Suprapubic skin (tissue), 4 donors: ENCODE measurements around the gene PTGR3. TPM values are rescaled to one million over a fixed set of nuclear protein-coding genes. Genes with fewer than 3 reads are reported as not detected.

Experiments used
- DNase-seq, 2 donors: peaks; one replicate each; pipeline ENCODE4 v3.0.0-alpha.2; 2019; ENCODE audit warnings: low spot score in 2 of 2
- H3K27ac ChIP-seq: fragments of 200-600 bp; sonication (generic); one replicate; pipeline ENCODE4 v1.5.1; 2019
- H3K27me3 ChIP-seq: fragments of 200-600 bp; sonication (generic); one replicate; pipeline ENCODE4 v1.5.1; 2019
- H3K36me3 ChIP-seq: fragments of 200-600 bp; sonication (generic); one replicate; pipeline ENCODE4 v1.5.1; 2019
- H3K4me1 ChIP-seq: fragments of 200-600 bp; sonication (generic); one replicate; pipeline ENCODE4 v1.5.1; 2019
- H3K4me3 ChIP-seq: fragments of 200-600 bp; sonication (generic); one replicate; pipeline ENCODE4 v1.5.1; 2019; ENCODE audit warnings: mild to moderate bottlenecking
- H3K9me3 ChIP-seq: fragments of 200-600 bp; sonication (generic); one replicate; pipeline ENCODE4 v1.5.1; 2019
- EP300 ChIP-seq: sonication (generic); formaldehyde crosslinking; IDR thresholded peaks from one replicate; pipeline ENCODE4 v1.6.1; 2017; ENCODE audit warnings: antibody characterized with exemption
- POLR2A ChIP-seq, 2 donors: fragments of 450-650 bp; IDR thresholded peaks; one replicate each; pipeline ENCODE4 v1.6.1; 2017; ENCODE audit warnings: antibody characterized with exemption in 2 of 2, mild to moderate bottlenecking in 2 of 2, moderate library complexity in 2 of 2
- POLR2AphosphoS5 ChIP-seq, 3 donors: sonication (generic); formaldehyde crosslinking; IDR thresholded peaks; one replicate each; pipeline ENCODE4 v1.6.1; 2017; ENCODE audit warnings: antibody characterized with exemption in 3 of 3
- WGBS: methylation state at CpG from one replicate; pipeline ENCODE4 v1.1.5; 2018; 5-methylcytosine and 5-hydroxymethylcytosine counted together
- total RNA-seq, 4 donors: library from RNA; depleted of rRNA; stranded (reverse); fragments of >200 nt; gene quantifications; one replicate each; pipeline ENCODE4 v1.1.0, GENCODE V29; 2016
- TF ChIP-seq, protein P1 (sequence below), 2 donors: fragments of 200-600 bp in 1 of 2; fragments of 450-650 bp in 1 of 2; sonication (generic) in 1 of 2; IDR thresholded peaks; one replicate each; pipeline ENCODE4 v1.5.1; 2016 to 2019; ENCODE audit warnings: antibody characterized with exemption in 2 of 2, mild to moderate bottlenecking in 1 of 2, moderate library complexity in 1 of 2

Gene PTGR3
- total RNA-seq, 4 donors from 2014 or later, result 14.0 to 20.4 (median 15.5) TPM

DNA sequence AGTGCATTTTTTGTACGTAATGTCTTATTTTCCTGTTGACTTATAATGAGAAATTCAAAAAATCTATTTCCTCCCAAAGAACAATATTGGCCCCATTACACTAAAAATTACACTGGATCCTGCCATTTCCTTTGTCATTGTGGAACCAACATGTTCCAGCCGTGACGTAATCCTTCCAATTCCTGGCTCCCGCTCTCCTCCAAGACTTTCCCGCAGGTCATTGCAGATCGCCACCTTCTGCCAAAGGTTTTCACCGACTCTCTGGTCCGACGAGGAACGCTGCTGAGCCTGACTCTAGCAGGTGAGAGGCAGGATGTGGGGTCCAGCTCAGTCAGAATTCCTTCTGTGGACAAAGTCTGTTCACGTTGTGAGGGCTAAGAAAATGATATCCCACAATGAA lies 38.0 kb downstream of the PTGR3 start:
- TF ChIP-seq POLR2A (IDR thresholded peaks at IDR 0.05) (no peak), EP300 (no peak), POLR2AphosphoS5 (IDR thresholded peaks at IDR 0.05) (no peak)
- TF ChIP-seq, protein P1, sequence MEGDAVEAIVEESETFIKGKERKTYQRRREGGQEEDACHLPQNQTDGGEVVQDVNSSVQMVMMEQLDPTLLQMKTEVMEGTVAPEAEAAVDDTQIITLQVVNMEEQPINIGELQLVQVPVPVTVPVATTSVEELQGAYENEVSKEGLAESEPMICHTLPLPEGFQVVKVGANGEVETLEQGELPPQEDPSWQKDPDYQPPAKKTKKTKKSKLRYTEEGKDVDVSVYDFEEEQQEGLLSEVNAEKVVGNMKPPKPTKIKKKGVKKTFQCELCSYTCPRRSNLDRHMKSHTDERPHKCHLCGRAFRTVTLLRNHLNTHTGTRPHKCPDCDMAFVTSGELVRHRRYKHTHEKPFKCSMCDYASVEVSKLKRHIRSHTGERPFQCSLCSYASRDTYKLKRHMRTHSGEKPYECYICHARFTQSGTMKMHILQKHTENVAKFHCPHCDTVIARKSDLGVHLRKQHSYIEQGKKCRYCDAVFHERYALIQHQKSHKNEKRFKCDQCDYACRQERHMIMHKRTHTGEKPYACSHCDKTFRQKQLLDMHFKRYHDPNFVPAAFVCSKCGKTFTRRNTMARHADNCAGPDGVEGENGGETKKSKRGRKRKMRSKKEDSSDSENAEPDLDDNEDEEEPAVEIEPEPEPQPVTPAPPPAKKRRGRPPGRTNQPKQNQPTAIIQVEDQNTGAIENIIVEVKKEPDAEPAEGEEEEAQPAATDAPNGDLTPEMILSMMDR (IDR thresholded peaks at IDR 0.05), result no peak
- Histone ChIP-seq H3K4me1 (no peaks in the 10 kb centered on the region), H3K4me3 (no peak overlapping the region), H3K9me3 (no peaks in the 10 kb centered on the region), H3K27me3 (no peaks in the 10 kb centered on the region), H3K27ac (no peak overlapping the region), H3K36me3 (no peaks in the 10 kb centered on the region)
- WGBS, result 86% methylated on average over 11 of the region's 11 CpGs
- DNase-seq, result no peak

DNA sequence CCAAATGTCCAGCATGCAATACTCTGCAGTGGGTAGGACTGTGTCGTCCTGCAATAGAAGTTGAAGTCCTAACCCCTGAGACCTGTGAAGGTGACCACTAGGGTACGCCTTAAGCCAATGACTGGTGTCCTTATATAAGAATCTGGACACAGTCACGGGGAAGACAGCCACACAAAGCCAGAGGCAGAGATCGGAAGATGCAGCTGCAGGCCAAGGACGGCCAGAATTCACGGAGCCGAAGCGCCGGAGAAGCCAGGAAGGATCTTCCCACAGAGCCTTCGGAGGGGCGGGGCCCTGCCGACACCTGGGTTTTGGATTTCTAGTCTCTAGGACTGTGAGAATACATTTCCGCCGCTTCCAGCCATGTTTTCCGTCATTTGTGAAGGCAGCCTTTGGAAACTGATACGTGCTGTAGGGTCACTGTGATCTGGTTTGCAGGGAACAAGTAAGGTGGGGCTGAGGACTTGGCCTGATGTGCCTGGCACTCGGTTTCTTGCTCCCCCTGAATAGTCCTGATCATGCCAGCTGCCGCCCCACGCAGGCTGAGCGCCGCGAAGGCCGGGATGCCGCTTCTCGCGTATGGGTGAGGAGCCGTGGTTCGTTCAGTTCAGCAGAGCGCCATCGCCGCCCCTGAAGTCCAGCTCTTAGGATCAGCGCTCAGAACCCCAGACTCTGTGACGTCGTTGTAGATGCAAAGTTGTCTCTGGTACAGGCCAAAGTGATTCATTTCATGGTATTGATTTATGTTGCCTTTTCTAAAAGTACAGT lies 38.7 kb downstream of the PTGR3 start:
- H3K36me3 ChIP-seq, result no peaks in the 10 kb centered on the region
- no peaks in the 10 kb centered on the region for H3K9me3 ChIP-seq
- 94% methylated on average over 34 of the region's 34 CpGs for WGBS
- H3K27me3 ChIP-seq, result no peaks in the 10 kb centered on the region
- TF ChIP-seq, protein P1 (IDR thresholded peaks at IDR 0.05), result no peak
- no peak for TF ChIP-seq POLR2A (IDR thresholded peaks at IDR 0.05)
- TF ChIP-seq EP300, result no peak
- TF ChIP-seq POLR2AphosphoS5 (IDR thresholded peaks at IDR 0.05), result no peak
- H3K27ac ChIP-seq, result no peak overlapping the region
- no peak overlapping the region for H3K4me3 ChIP-seq
- DNase-seq, result no peak
- no peaks in the 10 kb centered on the region for H3K4me1 ChIP-seq

DNA sequence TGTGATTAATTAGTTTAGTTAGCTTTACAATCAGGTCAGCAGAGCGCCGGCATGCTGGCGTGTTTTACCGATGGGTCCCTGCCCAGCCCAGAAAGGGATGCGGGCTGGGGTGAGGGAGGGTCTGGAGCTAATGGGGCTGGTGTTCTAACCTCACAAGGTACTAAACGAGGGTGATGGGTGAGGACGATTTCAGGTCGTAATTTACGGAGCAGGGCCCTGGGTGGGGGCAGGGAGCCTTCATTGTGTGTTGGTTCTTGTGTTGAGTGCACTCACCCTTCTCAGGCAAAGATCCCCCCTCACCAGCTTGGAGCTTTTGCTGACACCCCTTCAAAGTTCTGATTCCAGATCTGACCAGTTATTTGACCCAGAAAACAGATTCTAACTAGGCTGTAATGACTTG lies 39.5 kb downstream of the PTGR3 start:
- H3K4me3 ChIP-seq, result no peak overlapping the region
- H3K4me1 ChIP-seq, result no peaks in the 10 kb centered on the region
- 56% methylated on average over 9 of the region's 9 CpGs for WGBS
- no peaks in the 10 kb centered on the region for H3K9me3 ChIP-seq
- TF ChIP-seq, protein P1 (IDR thresholded peaks at IDR 0.05), result no peak
- TF ChIP-seq POLR2A (IDR thresholded peaks at IDR 0.05) (no peak), EP300 (no peak), POLR2AphosphoS5 (IDR thresholded peaks at IDR 0.05) (no peak)
- H3K27me3 ChIP-seq, result no peaks in the 10 kb centered on the region
- H3K36me3 ChIP-seq, result no peaks in the 10 kb centered on the region
- H3K27ac ChIP-seq, result no peak overlapping the region
- no peak for DNase-seq

DNA sequence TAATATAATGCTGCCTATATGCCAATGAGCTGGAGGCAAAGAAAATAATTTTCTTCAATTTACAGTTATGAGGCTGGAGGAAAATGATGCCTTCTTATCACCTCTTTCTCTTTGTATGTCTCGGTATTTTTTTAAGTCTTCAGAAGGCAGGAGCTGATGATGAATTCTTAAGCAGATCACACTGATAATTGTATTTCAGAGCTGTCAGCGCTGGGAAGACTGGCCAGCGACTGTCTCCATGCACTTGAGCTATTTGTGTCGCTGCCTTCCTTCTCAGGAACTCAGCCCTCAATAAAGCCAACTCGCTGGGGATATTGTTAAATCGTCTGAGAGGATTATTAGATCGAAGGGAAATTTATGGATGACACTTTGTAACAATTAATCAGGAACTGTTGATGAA lies 40.3 kb downstream of the PTGR3 start:
- no peaks in the 10 kb centered on the region for H3K9me3 ChIP-seq
- no peak overlapping the region for H3K27ac ChIP-seq
- no peak for TF ChIP-seq POLR2A (IDR thresholded peaks at IDR 0.05)
- TF ChIP-seq, protein P1 (IDR thresholded peaks at IDR 0.05), result no peak
- TF ChIP-seq EP300, result no peak
- TF ChIP-seq POLR2AphosphoS5 (IDR thresholded peaks at IDR 0.05), result no peak
- H3K4me3 ChIP-seq, result no peak overlapping the region
- H3K4me1 ChIP-seq, result no peaks in the 10 kb centered on the region
- no peaks in the 10 kb centered on the region for H3K27me3 ChIP-seq
- 38% methylated on average over 7 of the region's 7 CpGs for WGBS
- no peak for DNase-seq
- H3K36me3 ChIP-seq, result no peaks in the 10 kb centered on the region

DNA sequence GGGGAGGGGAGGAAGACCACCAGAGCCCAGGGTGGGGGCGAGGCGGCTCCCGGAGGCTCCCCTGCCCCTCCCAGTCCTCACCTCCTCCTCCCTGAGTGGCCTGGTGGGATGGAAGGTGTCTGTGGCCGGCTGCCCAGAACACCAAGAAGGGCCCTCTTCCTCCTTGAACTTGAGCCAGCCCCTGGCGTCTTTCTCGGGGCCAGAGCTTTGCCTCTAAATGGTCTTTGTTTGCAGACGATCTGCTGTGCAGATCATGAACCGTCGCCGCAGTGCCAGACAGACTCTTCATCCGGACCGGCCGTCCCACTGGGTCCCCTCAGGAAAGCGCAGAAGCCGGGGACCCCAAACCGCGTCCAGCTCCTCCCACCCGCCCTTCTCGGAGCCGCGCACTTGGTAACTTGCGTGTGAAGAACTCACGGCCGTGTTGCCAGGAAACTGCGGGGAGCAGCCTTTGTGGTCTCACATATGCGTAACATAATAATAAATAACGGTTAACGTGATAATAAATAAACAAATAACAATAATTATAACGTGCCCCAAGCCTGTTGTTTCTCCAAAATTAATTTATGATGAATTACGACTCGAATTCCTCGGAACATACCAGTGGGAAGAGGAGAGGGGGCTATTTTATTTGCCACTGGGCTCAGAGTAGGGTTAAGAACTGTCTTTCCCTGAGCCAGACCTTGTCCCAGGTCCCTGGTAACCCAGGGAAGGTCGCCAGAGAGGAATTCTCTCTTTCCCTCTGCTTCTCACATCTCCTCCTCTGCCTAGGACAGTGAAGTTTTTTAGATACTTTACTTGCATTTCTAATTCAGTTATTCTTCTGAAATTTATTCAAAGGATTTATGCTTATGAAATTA lies 41.0 kb downstream of the PTGR3 start:
- H3K4me3 ChIP-seq, result no peak overlapping the region
- 77% methylated on average over 30 of the region's 33 CpGs for WGBS

More for the DNA sequence above, 41.0 kb downstream of the PTGR3 start:
- TF ChIP-seq, protein P1 (IDR thresholded peaks at IDR 0.05), result no peak
- no peak for TF ChIP-seq POLR2A (IDR thresholded peaks at IDR 0.05)
- TF ChIP-seq POLR2AphosphoS5 (IDR thresholded peaks at IDR 0.05), result no peak
- no peak for TF ChIP-seq EP300
- DNase-seq, result no peak
- no peaks in the 10 kb centered on the region for H3K4me1 ChIP-seq
- no peaks in the 10 kb centered on the region for H3K9me3 ChIP-seq
- no peak overlapping the region for H3K27ac ChIP-seq
- H3K27me3 ChIP-seq, result no peaks in the 10 kb centered on the region
- H3K36me3 ChIP-seq, result no peaks in the 10 kb centered on the region
